CD14-positive monocyte (primary cell): Measurements from ENCODE around the gene AP4S1. TPM values are rescaled to one million over a fixed set of nuclear protein-coding genes. Genes with fewer than 3 reads are reported as not detected.
A peak's percentile ranks its signal among the peaks of the same experiment; 100 is the strongest.

Experiments
- DNase-seq, 3 donors: peaks; one replicate each; pipeline ENCODE4 v3.0.0-alpha.2; 2011 to 2022
- H2AFZ ChIP-seq: 2 replicates; pipeline ENCODE4 v1.6.0; 2012; ENCODE audit warnings: mild to moderate bottlenecking, low read depth, low read length, inconsistent platforms; ENCODE audit not compliant: insufficient read depth, poor library complexity, severe bottlenecking
- H3K27ac ChIP-seq, 2 donors: 1 replicate in 1 of 2; 2 replicates in 1 of 2; pipeline ENCODE4 v1.5.1; 2012 to 2013; ENCODE audit warnings: low read length in 2 of 2, control low read depth in 1 of 2, inconsistent platforms in 1 of 2, low read depth in 1 of 2, mild to moderate bottlenecking in 1 of 2
- H3K27me3 ChIP-seq, 2 donors: one replicate each; pipeline versions ENCODE4 v1.6.0 to v1.6.1; 2011 to 2013; ENCODE audit warnings: low read length in 2 of 2; ENCODE audit not compliant: control insufficient read depth in 2 of 2, insufficient read depth in 2 of 2
- H3K36me3 ChIP-seq, 2 donors: replicated peaks in 1 of 2; 1 replicate in 1 of 2; 2 replicates in 1 of 2; pipeline versions ENCODE4 v1.5.1 to v1.6.1; 2012 to 2013; ENCODE audit warnings: low read length in 2 of 2, control low read depth in 1 of 2, inconsistent platforms in 1 of 2, mild to moderate bottlenecking in 1 of 2; ENCODE audit not compliant: insufficient read depth in 2 of 2, control insufficient read depth in 1 of 2
- H3K4me1 ChIP-seq, 2 donors: 1 replicate in 1 of 2; 2 replicates in 1 of 2; pipeline versions ENCODE4 v1.5.1 to v1.6.1; 2012 to 2013; ENCODE audit warnings: low read length in 2 of 2, control low read depth in 1 of 2, inconsistent platforms in 1 of 2, mild to moderate bottlenecking in 1 of 2, moderate library complexity in 1 of 2; ENCODE audit not compliant: insufficient read depth in 2 of 2, control insufficient read depth in 1 of 2
- H3K4me2 ChIP-seq: replicated peaks from 2 replicates; pipeline ENCODE3; 2012; ENCODE audit warnings: low read length, moderate library complexity, mild to moderate bottlenecking; ENCODE audit not compliant: poor library complexity, severe bottlenecking; ENCODE audit errors: extremely low read depth
- H3K4me3 ChIP-seq, 3 experiments: fragments of 200-600 bp in 1 of 3; sonication (generic) in 1 of 3; replicated peaks in 1 of 3; 1 replicate in 2 of 3; 2 replicates in 1 of 3; pipeline ENCODE4 v1.5.1; 2011 to 2013; ENCODE audit warnings: low read length in 3 of 3, mild to moderate bottlenecking in 3 of 3, control low read depth in 2 of 3, low read depth in 2 of 3, inconsistent platforms in 1 of 3, moderate library complexity in 1 of 3
- H3K79me2 ChIP-seq: 2 replicates; pipeline ENCODE4 v1.6.0; 2012; ENCODE audit warnings: mild to moderate bottlenecking, control low read depth, inconsistent platforms, low read length, moderate library complexity; ENCODE audit not compliant: insufficient read depth
- H3K9ac ChIP-seq: 2 replicates; pipeline ENCODE4 v1.6.0; 2017; ENCODE audit warnings: low read length, mild to moderate bottlenecking; ENCODE audit not compliant: insufficient read depth, poor library complexity, severe bottlenecking
- H3K9me3 ChIP-seq, 2 donors: replicated peaks in 1 of 2; 1 replicate in 1 of 2; 2 replicates in 1 of 2; pipeline versions ENCODE4 v1.5.1 to v1.6.1; 2012 to 2013; ENCODE audit warnings: low read length in 2 of 2, control low read depth in 1 of 2; ENCODE audit not compliant: control insufficient read depth in 1 of 2, insufficient read depth in 1 of 2
- H4K20me1 ChIP-seq: 2 replicates; pipeline ENCODE4 v1.6.0; 2012; ENCODE audit warnings: mild to moderate bottlenecking, low read length, control low read depth, moderate library complexity; ENCODE audit not compliant: insufficient read depth
- H3K27ac Mint-ChIP-seq, 7 donors: one replicate each; pipeline ENCODE4 v1.8.0; 2020; ENCODE audit warnings: mild to moderate bottlenecking in 7 of 7, mixed read lengths in 7 of 7, moderate library complexity in 6 of 7, inconsistent platforms in 2 of 7
- H3K27me3 Mint-ChIP-seq, 3 donors: one replicate each; pipeline ENCODE4 v1.8.0; 2021 to 2022; ENCODE audit warnings: low read depth in 3 of 3, mild to moderate bottlenecking in 3 of 3, mixed read lengths in 3 of 3, moderate library complexity in 3 of 3, inconsistent platforms in 1 of 3
- H3K36me3 Mint-ChIP-seq, 2 donors: one replicate each; pipeline ENCODE4 v1.8.0; 2020; ENCODE audit warnings: mixed read lengths in 2 of 2, inconsistent platforms in 1 of 2, mild to moderate bottlenecking in 1 of 2
- H3K4me1 Mint-ChIP-seq: one replicate; pipeline ENCODE4 v1.8.0; 2020; ENCODE audit warnings: mild to moderate bottlenecking, mixed read lengths
- H3K4me3 Mint-ChIP-seq, 2 donors: one replicate each; pipeline ENCODE4 v1.8.0; 2020; ENCODE audit warnings: mild to moderate bottlenecking in 2 of 2, mixed read lengths in 2 of 2, moderate library complexity in 1 of 2
- H3K9me3 Mint-ChIP-seq, 7 donors: one replicate each; pipeline ENCODE4 v1.8.0; 2020 to 2022; ENCODE audit warnings: mixed read lengths in 7 of 7, mild to moderate bottlenecking in 6 of 7, moderate library complexity in 6 of 7, inconsistent platforms in 2 of 7
- CTCF ChIP-seq: fragments of 200-600 bp; IDR thresholded peaks from one replicate; pipeline ENCODE4 v1.8.0; 2022; ENCODE audit warnings: antibody characterized with exemption, mild to moderate bottlenecking
- WGBS: methylation state at CpG from one replicate; pipeline ENCODE4 v1.1.5; 2013; ENCODE audit warnings: missing lambda C conversion rate; ENCODE audit not compliant: insufficient coverage; 5-methylcytosine and 5-hydroxymethylcytosine counted together
- intact Hi-C, 2 donors: fragments of 100-400 bp; cut with micrococcal nuclease; formaldehyde crosslinking; loops; one replicate each; pipeline versions ENCODE4 v1.15.0 to v1.15.1; 2023
- polyA plus RNA-seq, 3 donors: library from polyadenylated mRNA; depleted of rRNA in 1 of 3; unstranded in 2 of 3; stranded (reverse) in 1 of 3; fragments of 300-500 nt in 2 of 3; fragments of >200 nt in 1 of 3; fragmentation: Illumina TruSeq in 2 of 3; gene quantifications; 1 replicate in 2 of 3; 2 replicates in 1 of 3; pipeline ENCODE4 v1.2.3, GENCODE V29; 2012 to 2021

AP4S1 gene
- polyA plus RNA-seq, 3 donors = 1.7 to 5.1 (median 2.8) TPM

DNA sequence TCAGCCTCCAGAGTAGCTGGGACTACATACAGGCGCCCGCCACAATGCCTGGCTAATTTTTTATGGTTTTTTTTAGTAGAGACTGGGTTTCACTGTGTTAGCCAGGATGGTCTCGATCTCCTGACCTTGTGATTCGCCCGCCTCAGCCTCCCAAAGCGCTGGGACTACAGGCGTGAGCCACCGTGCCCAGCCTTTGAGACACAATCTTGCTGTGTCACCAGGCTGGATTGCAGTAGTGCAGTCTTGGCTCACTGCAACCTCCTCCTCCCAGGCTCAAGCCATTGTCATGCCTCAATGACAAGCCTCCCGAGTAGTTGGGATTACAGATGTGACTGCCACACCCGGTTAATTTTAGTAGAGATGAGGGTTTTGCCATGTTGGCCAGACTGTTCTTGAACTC is 22.1 kb downstream of the AP4S1 start:
- Histone ChIP-seq H3K9me3 (no peaks in the 10 kb centered on the region), H3K27me3 (no peaks in the 10 kb centered on the region), H3K27ac (no peak overlapping the region), H4K20me1 (no peaks in the 10 kb centered on the region), H3K79me2 (no peaks in the 10 kb centered on the region), H2AFZ (no peak overlapping the region), H3K9ac (no peak overlapping the region), H3K4me2 (no peak overlapping the region), H3K4me3 (no peak overlapping the region), H3K36me3 (no peaks in the 10 kb centered on the region), H3K4me1 (peaks cover 5 to 9% of the 10 kb centered on the region in 2 donors)
- TF ChIP-seq CTCF = no peak
- Mint-ChIP-seq H3K27me3 (peaks cover 0 to 3% (median 1%) of the 10 kb centered on the region in 3 donors), H3K27ac (peak overlapping the region in 1 of 7 donors; percentile 72), H3K4me1 (peaks cover 9% of the 10 kb centered on the region), H3K36me3 (no peaks in the 10 kb centered on the region), H3K4me3 (no peak overlapping the region), H3K9me3 (peaks cover 0 to 4% (median 2%) of the 10 kb centered on the region in 7 donors)
- intact Hi-C loops = no loop called here
- no peak for DNase-seq
- WGBS = 92% methylated on average over 8 of the region's 10 CpGs

DNA sequence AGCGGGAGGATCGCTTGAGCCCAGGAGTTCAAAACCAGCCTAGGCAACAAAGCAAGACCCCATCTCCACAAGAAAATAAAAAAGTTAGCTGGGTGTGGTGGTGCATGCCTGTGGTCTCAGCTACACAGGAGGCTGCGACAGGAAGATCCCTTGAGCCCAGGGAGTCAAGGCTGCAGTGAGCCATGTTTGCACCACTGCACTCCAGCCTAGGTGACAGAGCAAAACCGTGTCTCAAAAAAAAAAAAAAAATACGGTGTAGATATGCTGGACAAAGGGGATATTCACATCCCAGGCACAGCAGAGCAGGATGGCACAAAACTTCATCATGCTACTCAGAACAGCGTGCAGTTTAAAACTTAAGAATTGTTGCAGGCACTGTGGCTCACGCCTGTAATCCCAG is 25.6 kb downstream of the AP4S1 start:
- no peak overlapping the region for H3K4me3 ChIP-seq
- H3K9ac ChIP-seq = no peak overlapping the region
- H3K27ac ChIP-seq = no peak overlapping the region
- 95% methylated on average over 3 of the region's 7 CpGs for WGBS
- Mint-ChIP-seq H3K9me3 (peaks cover 0 to 2% (median 0%) of the 10 kb centered on the region in 7 donors), H3K27ac (peak overlapping the region in 1 of 7 donors; percentile 58), H3K4me1 (peaks cover 9% of the 10 kb centered on the region), H3K4me3 (no peak overlapping the region), H3K27me3 (peaks cover 0 to 1% (median 1%) of the 10 kb centered on the region in 3 donors), H3K36me3 (no peaks in the 10 kb centered on the region)
- H3K79me2 ChIP-seq = no peaks in the 10 kb centered on the region
- H3K4me1 ChIP-seq = peaks cover 5 to 9% of the 10 kb centered on the region in 2 donors
- no peaks in the 10 kb centered on the region for H3K9me3 ChIP-seq
- no peak overlapping the region for H3K4me2 ChIP-seq
- no peaks in the 10 kb centered on the region for H4K20me1 ChIP-seq
- H3K27me3 ChIP-seq = no peaks in the 10 kb centered on the region
- no peak overlapping the region for H2AFZ ChIP-seq
- no peak for DNase-seq
- TF ChIP-seq CTCF = no peak
- no peaks in the 10 kb centered on the region for H3K36me3 ChIP-seq
- intact Hi-C loops = no loop called here
